Hepatic stellate cell (primary cell): Measurements from ENCODE around the gene IFNK.
"Not testable (repeated sequence)": the region's sequence is repeated elsewhere in the genome, so short reads cannot be mapped to it uniquely, and the experiment has no call there.

ENCODE experiments used
- DNase-seq: peaks from one replicate; pipeline ENCODE4 v3.0.0; 2011; ENCODE audit warnings: low spot score

The IFNK gene

GRCh38 chr9:27524236-27524635 lies at the start of gene IFNK:
Gene IFNK, plus strand, starts transcription at chr9:27524290. Its CDS starts 47 bp downstream, at chr9:27524337.
- no peak for DNase-seq

- no peak for DNase-seq
These were observed 49.8 kb upstream of the IFNK start for GRCh38 chr9:27474305-27474704.

- no peak for DNase-seq
These were observed 49.0 kb upstream of the IFNK start for GRCh38 chr9:27475057-27475595.

GRCh38 chr9:27476870-27477515 lies 47.1 kb upstream of the IFNK start:
- no peak for DNase-seq

- no peak for DNase-seq
These were observed 45.8 kb upstream of the IFNK start for GRCh38 chr9:27478322-27478721.

- no peak for DNase-seq
These were observed 41.4 kb upstream of the IFNK start for GRCh38 chr9:27482709-27483108.

- no peak for DNase-seq
These were observed 40.5 kb upstream of the IFNK start for GRCh38 chr9:27483576-27483975.

GRCh38 chr9:27485158-27485557 lies 38.9 kb upstream of the IFNK start:
- no peak for DNase-seq

- no peak for DNase-seq
These were observed 36.9 kb upstream of the IFNK start for GRCh38 chr9:27487128-27487640.

GRCh38 chr9:27487927-27488326 lies 36.2 kb upstream of the IFNK start:
- no peak for DNase-seq

GRCh38 chr9:27489087-27489876 lies 34.8 kb upstream of the IFNK start:
- DNase-seq, result no peak

GRCh38 chr9:27491154-27491553 lies 32.9 kb upstream of the IFNK start:
- DNase-seq, result no peak

GRCh38 chr9:27495480-27496134 lies 28.5 kb upstream of the IFNK start:
- DNase-seq, result no peak

GRCh38 chr9:27496135-27496504 lies 28.0 kb upstream of the IFNK start:
- DNase-seq, result no peak

- no peak for DNase-seq
These were observed 26.1 kb upstream of the IFNK start for GRCh38 chr9:27497883-27498417.

- no peak for DNase-seq
These were observed 24.6 kb upstream of the IFNK start for GRCh38 chr9:27499451-27499850.

- not testable (repeated sequence) for DNase-seq
These were observed 23.2 kb upstream of the IFNK start for GRCh38 chr9:27500902-27501301.

GRCh38 chr9:27503623-27504022 lies 20.5 kb upstream of the IFNK start:
- DNase-seq, result no peak

GRCh38 chr9:27504259-27504658 lies 19.8 kb upstream of the IFNK start:
- no peak for DNase-seq

GRCh38 chr9:27505744-27506161 lies 18.3 kb upstream of the IFNK start:
- DNase-seq, result no peak

GRCh38 chr9:27506981-27507380 lies 17.1 kb upstream of the IFNK start:
- no peak for DNase-seq

GRCh38 chr9:27510780-27511179 lies 13.3 kb upstream of the IFNK start:
- DNase-seq, result no peak
